Ishikawa (cell line): ENCODE measurements around the gene PLXNA2.
A peak's percentile ranks its signal among the peaks of the same experiment; 100 is the strongest.

Experiments
- CEBPB ChIP-seq: IDR thresholded peaks from 2 replicates; pipeline ENCODE4 v1.6.1; 2012
- CREB1 ChIP-seq: IDR thresholded peaks from 2 replicates; pipeline ENCODE4 v1.6.1; 2012; ENCODE audit warnings: low read depth
- EGR1 ChIP-seq: IDR thresholded peaks from 2 replicates; pipeline ENCODE4 v1.6.1; 2012
- EP300 ChIP-seq: IDR thresholded peaks from 2 replicates; pipeline ENCODE4 v1.6.1; 2012; ENCODE audit warnings: borderline replicate concordance
- FOXM1 ChIP-seq: IDR thresholded peaks from 2 replicates; pipeline ENCODE4 v1.6.1; 2012; ENCODE audit warnings: low read depth, borderline replicate concordance
- NFIC ChIP-seq: IDR thresholded peaks from 2 replicates; pipeline ENCODE4 v1.6.1; 2012
- RAD21 ChIP-seq: IDR thresholded peaks from 2 replicates; pipeline ENCODE4 v1.6.1; 2012; ENCODE audit warnings: low read depth
- REST ChIP-seq: IDR thresholded peaks from 2 replicates; pipeline ENCODE4 v1.6.1; 2012; ENCODE audit warnings: low read depth, mild to moderate bottlenecking
- TAF1 ChIP-seq: IDR thresholded peaks from 2 replicates; pipeline ENCODE4 v1.6.1; 2012; ENCODE audit warnings: low read depth, mild to moderate bottlenecking
- TCF12 ChIP-seq: IDR thresholded peaks from 2 replicates; pipeline ENCODE4 v1.6.1; 2012; ENCODE audit warnings: low read depth
- TEAD4 ChIP-seq: IDR thresholded peaks from 2 replicates; pipeline ENCODE4 v1.6.1; 2012
- USF1 ChIP-seq: IDR thresholded peaks from 2 replicates; pipeline ENCODE4 v1.6.1; 2012
- YY1 ChIP-seq: IDR thresholded peaks from 2 replicates; pipeline ENCODE4 v1.6.1; 2012; ENCODE audit warnings: low read depth
- ZBTB7A ChIP-seq: IDR thresholded peaks from 2 replicates; pipeline ENCODE4 v1.6.1; 2012; ENCODE audit warnings: low read depth
- TF ChIP-seq, protein P1 (sequence below): IDR thresholded peaks from 2 replicates; pipeline ENCODE4 v1.6.1; 2012

PLXNA2 gene

DNA sequence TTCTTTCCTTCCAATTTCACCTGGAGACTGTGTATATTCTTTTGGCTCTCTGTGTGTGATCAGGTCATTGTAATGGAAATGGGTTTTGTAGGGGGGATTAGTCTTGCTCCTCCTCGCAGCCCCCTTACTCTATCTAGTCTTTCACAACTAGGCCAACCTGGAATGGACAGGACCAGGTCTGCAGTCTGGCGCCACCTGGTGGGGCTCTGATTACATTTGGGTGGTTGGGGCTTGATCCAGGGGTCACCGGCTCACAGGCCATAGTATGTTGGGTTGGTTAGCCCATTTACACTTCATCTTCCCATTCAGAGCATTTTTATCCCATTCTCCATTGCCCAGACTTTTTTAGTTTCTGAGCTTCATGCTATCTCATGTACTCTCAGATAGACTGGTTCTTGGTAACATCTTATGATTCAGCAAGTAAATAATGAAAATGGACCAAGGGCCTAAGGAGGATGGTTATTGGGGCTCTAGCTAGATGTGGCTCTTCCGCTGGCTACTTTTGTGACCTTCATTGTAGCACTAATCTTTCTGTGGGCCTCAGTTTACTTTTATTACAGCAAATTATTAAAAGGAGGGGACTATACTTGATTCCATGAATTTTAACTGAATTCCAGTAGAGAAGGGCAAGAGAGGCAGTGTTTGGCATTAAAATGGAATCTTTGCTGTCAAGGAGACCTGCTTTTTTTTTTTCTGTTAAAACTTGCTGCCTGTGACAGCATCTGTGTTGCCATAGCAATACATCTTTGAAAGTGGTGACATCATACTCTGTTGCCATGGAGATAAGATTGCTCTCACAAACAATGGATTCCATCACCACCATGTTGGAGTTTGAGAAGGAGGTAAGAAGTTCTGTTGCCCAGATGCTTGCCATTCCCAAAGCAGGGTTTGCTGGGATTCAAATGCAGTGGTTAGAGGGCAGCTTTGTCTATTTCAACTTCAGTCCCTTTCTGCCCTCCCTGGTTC, 150.1 kb downstream of the PLXNA2 start:
- no peak for TF ChIP-seq EGR1
- 0 out of 2 replicates have a peak, but pooled peaks have one; percentile 8 for TF ChIP-seq CEBPB
- peak; percentile 62 for TF ChIP-seq RAD21
- no peak for TF ChIP-seq YY1
- no peak for TF ChIP-seq EP300

GRCh38 chr1:208093046-208093445, 151.1 kb downstream of the PLXNA2 start:
- no peak for TF ChIP-seq FOXM1
- no peak for TF ChIP-seq REST
- no peak for TF ChIP-seq TAF1
- TF ChIP-seq EP300 = no peak
- no peak for TF ChIP-seq USF1
- TF ChIP-seq, protein P1, sequence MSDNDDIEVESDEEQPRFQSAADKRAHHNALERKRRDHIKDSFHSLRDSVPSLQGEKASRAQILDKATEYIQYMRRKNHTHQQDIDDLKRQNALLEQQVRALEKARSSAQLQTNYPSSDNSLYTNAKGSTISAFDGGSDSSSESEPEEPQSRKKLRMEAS = no peak
- TF ChIP-seq ZBTB7A = no peak
- TF ChIP-seq EGR1 = no peak
- no peak for TF ChIP-seq TCF12
- TF ChIP-seq NFIC = no peak
- no peak for TF ChIP-seq TEAD4
- no peak for TF ChIP-seq CEBPB
- no peak for TF ChIP-seq YY1
- TF ChIP-seq RAD21 = no peak
- TF ChIP-seq CREB1 = no peak

GRCh38 chr1:208090388-208091301, 153.5 kb downstream of the PLXNA2 start:
- TF ChIP-seq FOXM1 (no peak), REST (no peak)

DNA sequence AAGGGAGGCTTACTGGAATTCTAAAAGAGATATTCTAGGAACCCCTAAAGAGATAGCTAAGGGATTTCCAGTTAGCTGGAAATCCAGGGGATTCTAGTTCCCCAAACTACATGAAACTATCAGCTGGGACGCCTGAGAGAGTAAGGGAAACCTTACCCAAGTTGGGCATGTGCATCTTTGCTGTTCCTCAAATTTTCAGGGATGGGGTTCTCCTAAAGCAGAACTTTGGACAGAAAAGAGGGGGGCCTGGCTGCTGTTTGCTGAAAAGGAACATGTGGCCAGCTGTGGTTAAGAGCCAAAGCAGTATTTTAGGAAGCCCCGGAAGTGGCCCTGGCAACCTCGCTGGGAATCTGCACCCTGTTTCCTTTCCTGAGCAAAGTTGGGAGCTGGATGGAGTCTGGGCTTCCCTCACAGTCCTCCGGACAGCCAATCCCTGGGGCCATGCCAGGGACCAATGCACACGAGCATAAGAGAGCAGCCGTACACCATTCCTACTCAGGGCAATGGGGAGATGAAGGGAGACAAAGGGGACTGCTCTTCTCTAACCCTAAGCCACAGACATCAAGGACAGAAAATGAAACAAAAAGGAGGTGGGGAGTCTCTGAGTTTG, 154.3 kb downstream of the PLXNA2 start:
- TF ChIP-seq CEBPB (no peak), RAD21 (no peak), TEAD4 (no peak), EP300 (no peak), TCF12 (no peak), YY1 (no peak), ZBTB7A (no peak), FOXM1 (no peak), EGR1 (no peak), NFIC (no peak), REST (no peak), CREB1 (no peak)
- TF ChIP-seq, protein P1 = no peak
